Sigmoid colon (tissue), 7 donors: ENCODE results near the gene TMEM79. TPM values are rescaled to one million over a fixed set of nuclear protein-coding genes. Genes with fewer than 3 reads are reported as not detected.
A peak's percentile ranks its signal among the peaks of the same experiment; 100 is the strongest.

Experiments
- DNase-seq: peaks from one replicate; pipeline ENCODE4 v3.0.0-alpha.2; 2019
- H3K27ac ChIP-seq, 4 donors: fragments of 200-600 bp; sonication (generic); one replicate each; pipeline ENCODE4 v1.5.1; 2016 to 2019; ENCODE audit warnings: mild to moderate bottlenecking in 1 of 4
- H3K27me3 ChIP-seq, 3 donors: fragments of 200-600 bp; sonication (generic); one replicate each; pipeline ENCODE4 v1.5.1; 2019; ENCODE audit warnings: mild to moderate bottlenecking in 1 of 3
- H3K36me3 ChIP-seq, 4 donors: fragments of 200-600 bp; sonication (generic); one replicate each; pipeline ENCODE4 v1.5.1; 2016 to 2019
- H3K4me1 ChIP-seq, 4 donors: fragments of 200-600 bp; sonication (generic); one replicate each; pipeline ENCODE4 v1.5.1; 2017 to 2019
- H3K4me3 ChIP-seq, 4 donors: fragments of 200-600 bp; sonication (generic); one replicate each; pipeline ENCODE4 v1.5.1; 2017 to 2019; ENCODE audit warnings: mild to moderate bottlenecking in 2 of 4, moderate library complexity in 1 of 4
- H3K9me3 ChIP-seq, 4 donors: fragments of 200-600 bp in 3 of 4; sonication (generic) in 3 of 4; one replicate each; pipeline versions ENCODE4 v1.5.1 to v1.6.1; 2013 to 2019
- CTCF ChIP-seq, 4 experiments: fragments of 450-650 bp in 3 of 4; fragments of 200-600 bp in 1 of 4; IDR thresholded peaks; one replicate each; pipeline ENCODE4 v1.5.1; 2016 to 2019; ENCODE audit warnings: antibody characterized with exemption in 4 of 4, mild to moderate bottlenecking in 3 of 4, moderate library complexity in 2 of 4
- EP300 ChIP-seq, 4 donors: sonication (generic); formaldehyde crosslinking; IDR thresholded peaks; one replicate each; pipeline ENCODE4 v1.6.1; 2017; ENCODE audit warnings: antibody characterized with exemption in 4 of 4
- POLR2A ChIP-seq, 2 donors: fragments of 450-650 bp; IDR thresholded peaks; one replicate each; pipeline ENCODE4 v1.6.1; 2016; ENCODE audit warnings: antibody characterized with exemption in 2 of 2, mild to moderate bottlenecking in 2 of 2, moderate library complexity in 2 of 2
- POLR2AphosphoS5 ChIP-seq, 4 donors: sonication (generic); formaldehyde crosslinking; IDR thresholded peaks; one replicate each; pipeline ENCODE4 v1.6.1; 2017; ENCODE audit warnings: antibody characterized with exemption in 4 of 4
- WGBS, 2 donors: extraction: QIAGEN DNeasy Blood & Tissue Kit; methylation state at CpG; one replicate each; pipeline ENCODE4 v1.1.7; 2013; 5-methylcytosine and 5-hydroxymethylcytosine counted together
- intact Hi-C: fragments of 100-400 bp; cut with DNase I; formaldehyde crosslinking; loops from one replicate; pipeline ENCODE4 v1.15.1; 2023
- polyA plus RNA-seq, 3 donors: library from polyadenylated mRNA; stranded (reverse); fragments of 200-250 nt; gene quantifications; one replicate each; pipeline ENCODE4 v1.2.3, GENCODE V29; 2013
- total RNA-seq, 4 donors: library from RNA; depleted of rRNA; stranded (reverse); fragments of >200 nt; gene quantifications; one replicate each; pipeline ENCODE4 v1.1.0, GENCODE V29; 2016
- donor health status: healthy with polysubstance abuse.
- donor health status: Bipolar disorder and iron deficiency.
- donor health status: healthy.

The TMEM79 gene
- total and polyA plus RNA-seq, 7 donors = 0.41 to 5.6 (median 1.5) TPM

GRCh38 chr1:156283521-156283920 lies 604 bp upstream of the TMEM79 start:
- WGBS, 2 donors = 60 to 88% methylated on average over 1 of the region's 1 CpG
- H3K27ac ChIP-seq = peak overlapping the region; percentile 84 to 92 (median 90)
- intact Hi-C loops = no loop called here
- no peak for TF ChIP-seq POLR2AphosphoS5 (IDR thresholded peaks at IDR 0.05)
- no peak for TF ChIP-seq CTCF (IDR thresholded peaks at IDR 0.05)
- no peak for TF ChIP-seq EP300 (IDR thresholded peaks at IDR 0.05)
- no peak for TF ChIP-seq POLR2A (IDR thresholded peaks at IDR 0.05)
- H3K27me3 ChIP-seq = no peaks in the 10 kb centered on the region
- no peak for DNase-seq
- peaks cover 0 to 33% (median 29%) of the 10 kb centered on the region in 4 donors for H3K4me1 ChIP-seq
- H3K9me3 ChIP-seq = no peaks in the 10 kb centered on the region
- H3K36me3 ChIP-seq = peaks cover 0 to 9% (median 2%) of the 10 kb centered on the region in 4 donors
- peak overlapping the region; percentile 69 to 93 (median 80) for H3K4me3 ChIP-seq

- TF ChIP-seq EP300 (IDR thresholded peaks at IDR 0.05) (no peak), CTCF (IDR thresholded peaks at IDR 0.05) (no peak), POLR2A (IDR thresholded peaks at IDR 0.05) (no peak), POLR2AphosphoS5 (IDR thresholded peaks at IDR 0.05) (no peak)
- intact Hi-C loops = no loop called here
- H3K4me3 ChIP-seq = no peak overlapping the region
- 74 to 78% methylated on average over 4 of the region's 4 CpGs for WGBS, 2 donors
- no peaks in the 10 kb centered on the region for H3K9me3 ChIP-seq
- H3K27ac ChIP-seq = no peak overlapping the region
- peaks cover 0 to 33% (median 29%) of the 10 kb centered on the region in 4 donors for H3K4me1 ChIP-seq
- H3K36me3 ChIP-seq = peaks cover 0 to 9% (median 0%) of the 10 kb centered on the region in 4 donors
- no peaks in the 10 kb centered on the region for H3K27me3 ChIP-seq
- no peak for DNase-seq
Observed at GRCh38 chr1:156284757-156285156, 632 bp downstream of the TMEM79 start.

GRCh38 chr1:156285437-156285836 lies 1.3 kb downstream of the TMEM79 start:
- Histone ChIP-seq H3K27me3 (no peaks in the 10 kb centered on the region), H3K4me1 (peaks cover 0 to 36% (median 28%) of the 10 kb centered on the region in 4 donors), H3K27ac (no peak overlapping the region), H3K9me3 (no peaks in the 10 kb centered on the region), H3K4me3 (no peak overlapping the region), H3K36me3 (peaks cover 0 to 9% (median 0%) of the 10 kb centered on the region in 4 donors)
- 91 to 97% methylated on average over 21 of the region's 21 CpGs for WGBS, 2 donors
- no peak for DNase-seq
- TF ChIP-seq CTCF (IDR thresholded peaks at IDR 0.05) = no peak
- no peak for TF ChIP-seq POLR2AphosphoS5 (IDR thresholded peaks at IDR 0.05)
- TF ChIP-seq EP300 (IDR thresholded peaks at IDR 0.05) = no peak
- no peak for TF ChIP-seq POLR2A (IDR thresholded peaks at IDR 0.05)
- intact Hi-C loops = no loop called here

GRCh38 chr1:156286061-156286460 lies 1.9 kb downstream of the TMEM79 start:
- no peak for DNase-seq
- no peak overlapping the region for H3K27ac ChIP-seq
- H3K27me3 ChIP-seq = no peaks in the 10 kb centered on the region
- H3K4me1 ChIP-seq = peaks cover 0 to 39% (median 28%) of the 10 kb centered on the region in 4 donors
- intact Hi-C loops = no loop called here
- no peaks in the 10 kb centered on the region for H3K9me3 ChIP-seq
- WGBS, 2 donors = 96% methylated on average over 8 of the region's 8 CpGs
- TF ChIP-seq POLR2AphosphoS5 (IDR thresholded peaks at IDR 0.05) (no peak), CTCF (IDR thresholded peaks at IDR 0.05) (no peak), POLR2A (IDR thresholded peaks at IDR 0.05) (no peak), EP300 (IDR thresholded peaks at IDR 0.05) (no peak)
- peaks cover 0 to 9% (median 0%) of the 10 kb centered on the region in 4 donors for H3K36me3 ChIP-seq
- no peak overlapping the region for H3K4me3 ChIP-seq

- H3K4me1 ChIP-seq = peaks cover 0 to 35% (median 26%) of the 10 kb centered on the region in 4 donors
- no peak overlapping the region for H3K27ac ChIP-seq
- no peak overlapping the region for H3K4me3 ChIP-seq
- H3K36me3 ChIP-seq = peaks cover 0 to 9% (median 0%) of the 10 kb centered on the region in 4 donors
- no peak for TF ChIP-seq CTCF (IDR thresholded peaks at IDR 0.05)
- no peak for TF ChIP-seq POLR2A (IDR thresholded peaks at IDR 0.05)
- TF ChIP-seq EP300 (IDR thresholded peaks at IDR 0.05) = no peak
- no peak for TF ChIP-seq POLR2AphosphoS5 (IDR thresholded peaks at IDR 0.05)
- intact Hi-C loops = no loop called here
- H3K27me3 ChIP-seq = no peaks in the 10 kb centered on the region
- DNase-seq = no peak
- no peaks in the 10 kb centered on the region for H3K9me3 ChIP-seq
Observed at GRCh38 chr1:156289857-156290256, 5.7 kb downstream of the TMEM79 start.
